ENCODE results near the gene C10orf105.

C10orf105 gene

GRCh38 chr10:71724539-71724938, 5.0 kb upstream of the C10orf105 start:
- TF ChIP-seq CTCF (IDR thresholded peaks at IDR 0.05) = no peak
- Mint-ChIP-seq H3K9me3 (peaks cover 3% of the 10 kb centered on the region), H3K36me3 (ENCODE audit: low read depth) (no peaks in the 10 kb centered on the region), H3K27me3 (ENCODE audit: low read depth, poor library complexity) (peaks cover 19% of the 10 kb centered on the region), H3K4me1 (peaks cover 85% of the 10 kb centered on the region), H3K4me3 (no peak overlapping the region), H3K27ac (no peak overlapping the region)
- DNase-seq = no peak

- Mint-ChIP-seq H3K27ac (peak overlapping the region; percentile 45), H3K4me1 (peaks cover 80% of the 10 kb centered on the region), H3K36me3 (ENCODE audit: low read depth) (no peaks in the 10 kb centered on the region), H3K4me3 (no peak overlapping the region), H3K9me3 (peaks cover 3% of the 10 kb centered on the region), H3K27me3 (ENCODE audit: low read depth, poor library complexity) (peaks cover 12% of the 10 kb centered on the region)
- no peak for TF ChIP-seq CTCF (IDR thresholded peaks at IDR 0.05)
- no peak for DNase-seq
These were observed 3.7 kb upstream of the C10orf105 start for GRCh38 chr10:71723311-71723710.

GRCh38 chr10:71722849-71723248, 3.3 kb upstream of the C10orf105 start:
- Mint-ChIP-seq H3K4me1 (peaks cover 78% of the 10 kb centered on the region), H3K27ac (no peak overlapping the region), H3K9me3 (peaks cover 3% of the 10 kb centered on the region), H3K36me3 (ENCODE audit: low read depth) (no peaks in the 10 kb centered on the region), H3K4me3 (no peak overlapping the region), H3K27me3 (ENCODE audit: low read depth, poor library complexity) (peaks cover 12% of the 10 kb centered on the region)
- no peak for DNase-seq
- no peak for TF ChIP-seq CTCF (IDR thresholded peaks at IDR 0.05)

- Mint-ChIP-seq H3K27me3 (ENCODE audit: low read depth, poor library complexity) (peaks cover 12% of the 10 kb centered on the region), H3K36me3 (ENCODE audit: low read depth) (no peaks in the 10 kb centered on the region), H3K27ac (no peak overlapping the region), H3K4me1 (peaks cover 73% of the 10 kb centered on the region), H3K9me3 (peaks cover 3% of the 10 kb centered on the region), H3K4me3 (peak overlapping the region; percentile 35)
- TF ChIP-seq CTCF (IDR thresholded peaks at IDR 0.05) = no peak
- no peak for DNase-seq
These were observed 1.7 kb upstream of the C10orf105 start for GRCh38 chr10:71721313-71721712.

- Mint-ChIP-seq H3K4me1 (peaks cover 62% of the 10 kb centered on the region), H3K27me3 (ENCODE audit: low read depth, poor library complexity) (peaks cover 17% of the 10 kb centered on the region), H3K4me3 (no peak overlapping the region), H3K9me3 (peaks cover 3% of the 10 kb centered on the region), H3K36me3 (ENCODE audit: low read depth) (no peaks in the 10 kb centered on the region), H3K27ac (no peak overlapping the region)
- DNase-seq = no peak
- TF ChIP-seq CTCF (IDR thresholded peaks at IDR 0.05) = no peak
These were observed 710 bp upstream of the C10orf105 start for GRCh38 chr10:71720288-71720687.

GRCh38 chr10:71719042-71719441, 536 bp downstream of the C10orf105 start:
- DNase-seq = no peak
- H3K36me3 Mint-ChIP-seq (ENCODE audit: low read depth) = no peaks in the 10 kb centered on the region
- no peak for TF ChIP-seq CTCF (IDR thresholded peaks at IDR 0.05)

More at GRCh38 chr10:71719042-71719441, 536 bp downstream of the C10orf105 start:
- Mint-ChIP-seq H3K4me1 (peaks cover 62% of the 10 kb centered on the region), H3K4me3 (no peak overlapping the region), H3K27me3 (ENCODE audit: low read depth, poor library complexity) (peaks cover 17% of the 10 kb centered on the region), H3K9me3 (peaks cover 3% of the 10 kb centered on the region), H3K27ac (no peak overlapping the region)
